Astrocyte (in vitro differentiated cells and primary cell): ENCODE data around the gene CRYL1. TPM values are rescaled to one million over a fixed set of nuclear protein-coding genes. Genes with fewer than 3 reads are reported as not detected.

Source experiments
- DNase-seq: peaks from one replicate; pipeline ENCODE4 v3.0.0-alpha.2; 2010; ENCODE audit warnings: low read depth
- FAIRE-seq: peaks from 2 replicates; lab custom pipeline; 2011; peaks lifted over from hg19 to GRCh38; lab: Jason Lieb, UNC
- H2AFZ ChIP-seq: 2 replicates; pipeline ENCODE4 v1.6.0; 2012; ENCODE audit warnings: low read depth, low read length, inconsistent platforms
- H3K27ac ChIP-seq: 2 replicates; pipeline ENCODE4 v1.5.1; 2011; ENCODE audit warnings: low read depth, low read length, inconsistent platforms
- H3K27me3 ChIP-seq: 2 replicates; pipeline ENCODE4 v1.6.0; 2011; ENCODE audit warnings: low read length, inconsistent platforms; ENCODE audit not compliant: insufficient read depth
- H3K36me3 ChIP-seq: 2 replicates; pipeline ENCODE4 v1.5.1; 2011; ENCODE audit warnings: low read length, inconsistent platforms; ENCODE audit not compliant: insufficient read depth
- H3K4me1 ChIP-seq: 2 replicates; pipeline ENCODE4 v1.5.1; 2011; ENCODE audit warnings: low read length, inconsistent platforms; ENCODE audit not compliant: insufficient read depth
- H3K4me2 ChIP-seq: 2 replicates; pipeline ENCODE4 v1.6.0; 2012; ENCODE audit warnings: low read length, inconsistent platforms
- H3K4me3 ChIP-seq: 2 replicates; pipeline ENCODE4 v1.5.1; 2011; ENCODE audit warnings: low read depth, mild to moderate bottlenecking, low read length, inconsistent platforms; ENCODE audit not compliant: insufficient read depth
- H3K79me2 ChIP-seq: 2 replicates; pipeline ENCODE4 v1.6.0; 2012; ENCODE audit warnings: mild to moderate bottlenecking, low read length, inconsistent platforms; ENCODE audit not compliant: insufficient read depth
- H3K9ac ChIP-seq: 2 replicates; pipeline ENCODE4 v1.6.0; 2012; ENCODE audit warnings: mild to moderate bottlenecking, low read length, inconsistent platforms
- H3K9me3 ChIP-seq: 2 replicates; pipeline ENCODE4 v1.5.1; 2012; ENCODE audit warnings: low read depth, mild to moderate bottlenecking, low read length, inconsistent platforms; ENCODE audit not compliant: insufficient read depth
- H4K20me1 ChIP-seq: 2 replicates; pipeline ENCODE4 v1.6.0; 2012; ENCODE audit warnings: low read length, inconsistent platforms; ENCODE audit not compliant: insufficient read depth
- H3K27ac Mint-ChIP-seq: one replicate; pipeline ENCODE4 v1.8.0; 2021; ENCODE audit warnings: mild to moderate bottlenecking, mixed read lengths; ENCODE audit not compliant: unreplicated experiment
- H3K27me3 Mint-ChIP-seq: one replicate; pipeline ENCODE4 v1.8.0; 2021; ENCODE audit warnings: low read depth, mixed read lengths; ENCODE audit not compliant: unreplicated experiment
- H3K36me3 Mint-ChIP-seq: one replicate; pipeline ENCODE4 v1.8.0; 2021; ENCODE audit warnings: low read depth, mixed read lengths; ENCODE audit not compliant: unreplicated experiment
- H3K4me1 Mint-ChIP-seq: one replicate; pipeline ENCODE4 v1.8.0; 2021; ENCODE audit warnings: low read depth, mixed read lengths; ENCODE audit not compliant: unreplicated experiment
- H3K4me3 Mint-ChIP-seq: one replicate; pipeline ENCODE4 v1.8.0; 2021; ENCODE audit warnings: mild to moderate bottlenecking, moderate library complexity, mixed read lengths; ENCODE audit not compliant: unreplicated experiment
- H3K9me3 Mint-ChIP-seq: one replicate; pipeline ENCODE4 v1.8.0; 2021; ENCODE audit warnings: mild to moderate bottlenecking, mixed read lengths; ENCODE audit not compliant: unreplicated experiment
- CTCF ChIP-seq: IDR thresholded peaks from 2 replicates; pipeline ENCODE4 v1.5.1; 2011; ENCODE audit warnings: low read depth, mild to moderate bottlenecking, inconsistent platforms, low read length, moderate library complexity; ENCODE audit not compliant: insufficient read depth
- EZH2 ChIP-seq: IDR thresholded peaks from 2 replicates; pipeline ENCODE4 v1.6.1; 2012; ENCODE audit warnings: mild to moderate bottlenecking, low read length, inconsistent platforms; ENCODE audit not compliant: insufficient read depth
- total RNA-seq: library from RNA; stranded (reverse); gene quantifications from 2 replicates; pipeline ENCODE4 v1.2.1, GENCODE V29; 2021

CRYL1 gene
- total RNA-seq, 1 donor from 2014 or later, result 3.7 TPM

- no peak for FAIRE-seq
- H3K27ac Mint-ChIP-seq, result no peak overlapping the region
- H3K27me3 Mint-ChIP-seq, result peaks cover 2% of the 10 kb centered on the region
These were observed 151.8 kb downstream of the CRYL1 start for GRCh38 chr13:20373861-20374260.

GRCh38 chr13:20371825-20372224 lies 153.8 kb downstream of the CRYL1 start:
- DNase-seq, result no peak
- no peak overlapping the region for H3K27ac Mint-ChIP-seq

More at GRCh38 chr13:20373861-20374260, 151.8 kb downstream of the CRYL1 start:
- Histone ChIP-seq H2AFZ (no peak overlapping the region), H4K20me1 (no peaks in the 10 kb centered on the region), H3K4me2 (no peak overlapping the region), H3K27me3 (peaks cover 15% of the 10 kb centered on the region), H3K4me1 (no peaks in the 10 kb centered on the region), H3K9ac (no peak overlapping the region), H3K27ac (no peak overlapping the region), H3K79me2 (no peaks in the 10 kb centered on the region), H3K9me3 (no peaks in the 10 kb centered on the region), H3K36me3 (no peaks in the 10 kb centered on the region), H3K4me3 (no peak overlapping the region)
- TF ChIP-seq EZH2, result no peak
- TF ChIP-seq CTCF, result no peak
- H3K36me3 Mint-ChIP-seq, result no peaks in the 10 kb centered on the region
- peaks cover 6% of the 10 kb centered on the region for H3K4me1 Mint-ChIP-seq
- no peak for DNase-seq
- H3K9me3 Mint-ChIP-seq, result no peaks in the 10 kb centered on the region
- H3K4me3 Mint-ChIP-seq, result no peak overlapping the region

More at GRCh38 chr13:20371825-20372224, 153.8 kb downstream of the CRYL1 start:
- H2AFZ ChIP-seq, result no peak overlapping the region
- no peaks in the 10 kb centered on the region for H3K36me3 Mint-ChIP-seq
- no peaks in the 10 kb centered on the region for H3K9me3 Mint-ChIP-seq
- H4K20me1 ChIP-seq, result no peaks in the 10 kb centered on the region
- no peaks in the 10 kb centered on the region for H3K79me2 ChIP-seq
- no peak overlapping the region for H3K27ac ChIP-seq
- peaks cover 13% of the 10 kb centered on the region for H3K27me3 ChIP-seq
- no peak for FAIRE-seq
- no peak overlapping the region for H3K4me2 ChIP-seq
- TF ChIP-seq EZH2, result no peak
- no peak for TF ChIP-seq CTCF
- H3K4me3 Mint-ChIP-seq, result no peak overlapping the region
- H3K4me1 ChIP-seq, result no peaks in the 10 kb centered on the region
- H3K4me1 Mint-ChIP-seq, result peaks cover 6% of the 10 kb centered on the region
- H3K9ac ChIP-seq, result no peak overlapping the region
- no peaks in the 10 kb centered on the region for H3K9me3 ChIP-seq
- no peaks in the 10 kb centered on the region for H3K36me3 ChIP-seq
- peaks cover 1% of the 10 kb centered on the region for H3K27me3 Mint-ChIP-seq
- H3K4me3 ChIP-seq, result no peak overlapping the region
